ENCODE measurements around the gene LAMTOR5. TPM values are rescaled to one million over a fixed set of nuclear protein-coding genes. Genes with fewer than 3 reads are reported as not detected.

The LAMTOR5 gene
- total RNA-seq, 1 experiment from 2014 or later = 144 TPM

- H3K36me3 ChIP-seq (ENCODE audit: insufficient read depth, low read length, poor library complexity, severe bottlenecking) = no peaks in the 10 kb centered on the region
- H3K4me3 ChIP-seq (ENCODE audit: low read depth, low read length, poor library complexity, severe bottlenecking) = no peak overlapping the region
- no TSS peak for BruUV-seq (replicated peaks)
- H3K27ac ChIP-seq (ENCODE audit: low read depth, low read length, poor library complexity, severe bottlenecking) = no peak overlapping the region
- no peaks in the 10 kb centered on the region for H3K4me1 ChIP-seq (ENCODE audit: insufficient read depth, low read length, poor library complexity, severe bottlenecking)
- no peaks in the 10 kb centered on the region for H3K9me3 ChIP-seq (ENCODE audit: low read depth, low read length, poor library complexity, severe bottlenecking)
- DNase-seq (ENCODE audit: low spot score) = no peak
- ChIA-PET CTCF (no interaction called here), POLR2A (ENCODE audit: low non-redundant PET) (no interaction called here)
- no peak for TF ChIP-seq EZH2 (IDR thresholded peaks at IDR 0.05; ENCODE audit: borderline replicate concordance, low read depth, low read length, poor library complexity, severe bottlenecking)
- no peak for TF ChIP-seq CTCF (conservative IDR thresholded peaks at IDR 0.05; ENCODE audit: low read depth, low read length)
- peaks cover 45% of the 10 kb centered on the region for H3K27me3 ChIP-seq (replicated peaks; ENCODE audit: insufficient read depth, low read depth, low read length, poor library complexity)
- intact Hi-C loops (cut with micrococcal nuclease; ENCODE audit: unreplicated experiment) = no loop called here
Measured at GRCh38 chr1:110454328-110454727, 46.8 kb upstream of the LAMTOR5 start.

- no peaks in the 10 kb centered on the region for H3K36me3 ChIP-seq (ENCODE audit: insufficient read depth, low read length, poor library complexity, severe bottlenecking)
- H3K4me1 ChIP-seq (ENCODE audit: insufficient read depth, low read length, poor library complexity, severe bottlenecking) = no peaks in the 10 kb centered on the region
- DNase-seq (ENCODE audit: low spot score) = no peak
- ChIA-PET CTCF (no interaction called here), POLR2A (ENCODE audit: low non-redundant PET) (no interaction called here)
- no peak overlapping the region for H3K27ac ChIP-seq (ENCODE audit: low read depth, low read length, poor library complexity, severe bottlenecking)
- TF ChIP-seq EZH2 (IDR thresholded peaks at IDR 0.05; ENCODE audit: borderline replicate concordance, low read depth, low read length, poor library complexity, severe bottlenecking) (no peak), CTCF (conservative IDR thresholded peaks at IDR 0.05; ENCODE audit: low read depth, low read length) (no peak)
- intact Hi-C loops (cut with micrococcal nuclease; ENCODE audit: unreplicated experiment) = no loop called here
- no peaks in the 10 kb centered on the region for H3K9me3 ChIP-seq (ENCODE audit: low read depth, low read length, poor library complexity, severe bottlenecking)
- H3K27me3 ChIP-seq (replicated peaks; ENCODE audit: insufficient read depth, low read depth, low read length, poor library complexity) = peaks cover 49% of the 10 kb centered on the region
- BruUV-seq (replicated peaks) = no TSS peak
- H3K4me3 ChIP-seq (ENCODE audit: low read depth, low read length, poor library complexity, severe bottlenecking) = no peak overlapping the region
Measured at GRCh38 chr1:110453829-110454228, 46.3 kb upstream of the LAMTOR5 start.

GRCh38 chr1:110452330-110452729 lies 44.8 kb upstream of the LAMTOR5 start:
- BruUV-seq (replicated peaks) = no TSS peak
- no peak for DNase-seq (ENCODE audit: low spot score)

More at GRCh38 chr1:110452330-110452729, 44.8 kb upstream of the LAMTOR5 start:
- intact Hi-C loops (cut with micrococcal nuclease; ENCODE audit: unreplicated experiment) = no loop called here
- Histone ChIP-seq H3K36me3 (ENCODE audit: insufficient read depth, low read length, poor library complexity, severe bottlenecking) (no peaks in the 10 kb centered on the region), H3K4me1 (ENCODE audit: insufficient read depth, low read length, poor library complexity, severe bottlenecking) (no peaks in the 10 kb centered on the region), H3K27ac (ENCODE audit: low read depth, low read length, poor library complexity, severe bottlenecking) (no peak overlapping the region), H3K9me3 (ENCODE audit: low read depth, low read length, poor library complexity, severe bottlenecking) (no peaks in the 10 kb centered on the region), H3K27me3 (replicated peaks; ENCODE audit: insufficient read depth, low read depth, low read length, poor library complexity) (peaks cover 64% of the 10 kb centered on the region), H3K4me3 (ENCODE audit: low read depth, low read length, poor library complexity, severe bottlenecking) (no peak overlapping the region)
- CTCF ChIA-PET = no interaction called here
- POLR2A ChIA-PET (ENCODE audit: low non-redundant PET) = no interaction called here
- TF ChIP-seq CTCF (conservative IDR thresholded peaks at IDR 0.05; ENCODE audit: low read depth, low read length) (no peak), EZH2 (IDR thresholded peaks at IDR 0.05; ENCODE audit: borderline replicate concordance, low read depth, low read length, poor library complexity, severe bottlenecking) (no peak)

All from A673 (cell line).